Measurements from ENCODE around the gene SMAP1.

The SMAP1 gene

DNA sequence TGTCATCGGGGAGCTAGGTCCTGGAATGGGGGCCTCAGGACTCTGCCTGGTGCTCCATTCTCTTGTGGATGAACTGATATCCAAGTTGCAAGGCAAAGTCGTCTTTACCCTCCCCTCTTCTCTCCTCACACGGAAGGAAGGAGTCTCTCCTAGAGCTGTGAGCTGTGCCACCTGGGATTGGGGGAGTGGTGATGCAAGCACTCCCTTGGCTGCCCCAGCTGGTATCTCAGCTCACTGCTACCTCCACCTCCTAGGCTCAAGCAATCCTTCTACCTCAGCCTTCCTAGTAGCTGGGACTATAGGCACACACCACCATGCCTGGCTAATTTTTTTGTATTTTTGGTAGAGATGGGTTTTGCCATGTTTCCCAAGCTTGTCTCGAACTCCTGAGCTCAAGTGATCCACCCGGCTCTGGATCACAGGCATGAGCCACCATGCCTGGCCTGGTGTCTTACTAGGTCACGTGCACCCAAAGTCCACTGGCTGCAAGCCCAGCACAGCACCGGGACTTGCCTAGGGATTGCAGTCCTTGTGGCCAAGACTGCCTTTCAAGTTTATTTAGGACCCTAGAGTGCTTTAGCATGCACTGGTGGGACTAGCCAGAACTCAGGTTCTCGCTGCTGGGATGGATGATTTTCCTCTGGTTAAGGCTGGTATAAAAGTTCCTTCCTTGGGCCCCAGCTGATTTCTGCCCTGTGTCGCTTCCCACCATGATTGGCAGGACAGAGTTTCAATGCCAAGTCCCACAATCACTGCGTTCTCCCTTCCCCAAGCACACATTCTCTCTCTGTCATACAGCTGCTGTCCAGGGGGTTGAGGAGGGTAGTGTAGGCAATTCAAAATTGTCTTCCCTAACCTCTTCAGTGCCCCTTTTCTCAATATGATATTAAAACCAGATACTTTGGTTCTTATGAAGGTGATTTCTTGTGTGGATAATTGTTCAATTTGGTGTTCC, 33.5 kb downstream of the SMAP1 start:
- H3K4me3 ChIP-seq (ENCODE audit: insufficient read length, low read depth): no peak overlapping the region
- H3K9ac ChIP-seq (ENCODE audit: insufficient read length, low read depth): no peak overlapping the region
- no peak for TF ChIP-seq YY1 (IDR thresholded peaks at IDR 0.05; ENCODE audit: insufficient read depth, insufficient read length)
- no peak for TF ChIP-seq SUZ12 (IDR thresholded peaks at IDR 0.05; ENCODE audit: extremely low read depth, insufficient read depth, insufficient read length)
- no peak for TF ChIP-seq ZNF274 (IDR thresholded peaks at IDR 0.05; ENCODE audit: low read depth, low read length)
- H3K9me3 ChIP-seq (ENCODE audit: insufficient read depth, low read length): no peaks in the 10 kb centered on the region
- no peaks in the 10 kb centered on the region for H3K27me3 ChIP-seq (ENCODE audit: insufficient read depth, insufficient read length)
- DNase-seq (ENCODE audit: low read depth, low spot score): no peak
- H3K36me3 ChIP-seq (ENCODE audit: insufficient read depth, insufficient read length, low read length): no peaks in the 10 kb centered on the region
- H3K4me1 ChIP-seq (ENCODE audit: insufficient read depth, insufficient read length): no peaks in the 10 kb centered on the region

DNA sequence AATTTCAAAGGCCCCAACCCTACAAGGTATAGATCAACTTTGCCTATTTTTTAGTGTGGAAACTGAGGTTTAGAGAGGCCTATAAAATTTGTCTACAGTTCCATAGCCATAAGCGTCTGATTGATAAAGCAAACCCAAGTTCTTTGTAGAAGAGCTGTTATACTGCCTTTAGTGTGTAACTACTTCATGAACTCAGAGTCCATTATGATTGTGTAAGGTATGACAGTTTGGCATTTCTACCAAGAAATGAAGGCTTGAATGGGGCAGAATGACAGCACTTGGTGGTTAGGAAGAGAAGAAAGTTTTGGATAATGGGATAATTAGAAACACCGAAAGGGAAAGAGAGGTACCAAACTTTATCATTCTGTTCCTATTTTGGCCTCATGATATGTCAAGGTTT, 38.1 kb downstream of the SMAP1 start:
- TF ChIP-seq YY1 (IDR thresholded peaks at IDR 0.05; ENCODE audit: insufficient read depth, insufficient read length) (no peak), ZNF274 (IDR thresholded peaks at IDR 0.05; ENCODE audit: low read depth, low read length) (no peak), SUZ12 (IDR thresholded peaks at IDR 0.05; ENCODE audit: extremely low read depth, insufficient read depth, insufficient read length) (no peak)
- no peak overlapping the region for H3K9ac ChIP-seq (ENCODE audit: insufficient read length, low read depth)
- H3K27me3 ChIP-seq (ENCODE audit: insufficient read depth, insufficient read length): no peaks in the 10 kb centered on the region
- no peak overlapping the region for H3K4me3 ChIP-seq (ENCODE audit: insufficient read length, low read depth)
- no peaks in the 10 kb centered on the region for H3K36me3 ChIP-seq (ENCODE audit: insufficient read depth, insufficient read length, low read length)
- no peaks in the 10 kb centered on the region for H3K9me3 ChIP-seq (ENCODE audit: insufficient read depth, low read length)
- DNase-seq (ENCODE audit: low read depth, low spot score): no peak
- no peaks in the 10 kb centered on the region for H3K4me1 ChIP-seq (ENCODE audit: insufficient read depth, insufficient read length)

DNA sequence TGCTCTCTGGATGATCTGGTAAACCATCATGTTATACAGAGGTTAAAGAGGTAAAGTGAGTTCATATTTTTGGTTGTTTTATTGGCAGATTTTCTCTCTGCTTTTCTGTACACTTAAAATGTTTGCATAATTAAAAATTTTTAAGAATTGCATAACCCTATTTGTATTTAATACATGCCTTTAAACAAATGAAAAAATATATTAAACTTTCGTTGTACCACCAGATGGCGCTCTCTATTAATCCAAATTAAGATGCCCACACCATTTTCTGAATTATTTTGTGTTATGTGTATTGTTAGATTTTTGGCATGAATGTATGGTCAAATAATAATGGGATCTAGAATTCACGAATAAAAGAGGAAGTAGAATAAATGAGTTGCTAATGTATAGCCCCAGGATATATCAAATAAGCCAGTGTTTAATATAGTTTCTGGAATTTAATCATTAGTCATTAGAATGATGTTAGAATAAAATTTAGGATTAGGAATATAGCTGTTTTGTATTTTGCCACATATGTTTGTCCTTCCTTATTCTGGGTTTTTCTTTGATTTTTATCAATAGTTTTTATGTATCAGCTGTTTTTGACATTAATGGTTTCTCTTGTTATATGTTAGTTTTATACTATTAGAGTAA, 38.9 kb downstream of the SMAP1 start:
- no peak for TF ChIP-seq ZNF274 (IDR thresholded peaks at IDR 0.05; ENCODE audit: low read depth, low read length)
- TF ChIP-seq SUZ12 (IDR thresholded peaks at IDR 0.05; ENCODE audit: extremely low read depth, insufficient read depth, insufficient read length): no peak
- TF ChIP-seq YY1 (IDR thresholded peaks at IDR 0.05; ENCODE audit: insufficient read depth, insufficient read length): no peak
- H3K4me1 ChIP-seq (ENCODE audit: insufficient read depth, insufficient read length): no peaks in the 10 kb centered on the region
- no peaks in the 10 kb centered on the region for H3K36me3 ChIP-seq (ENCODE audit: insufficient read depth, insufficient read length, low read length)

GRCh38 chr6:70707893-70708292, 40.2 kb downstream of the SMAP1 start:
- Histone ChIP-seq H3K36me3 (ENCODE audit: insufficient read depth, insufficient read length, low read length) (no peaks in the 10 kb centered on the region), H3K4me1 (ENCODE audit: insufficient read depth, insufficient read length) (no peaks in the 10 kb centered on the region), H3K4me3 (ENCODE audit: insufficient read length, low read depth) (no peak overlapping the region), H3K9me3 (ENCODE audit: insufficient read depth, low read length) (no peaks in the 10 kb centered on the region), H3K9ac (ENCODE audit: insufficient read length, low read depth) (no peak overlapping the region), H3K27me3 (ENCODE audit: insufficient read depth, insufficient read length) (no peaks in the 10 kb centered on the region)
- no peak for DNase-seq (ENCODE audit: low read depth, low spot score)
- no peak for TF ChIP-seq ZNF274 (IDR thresholded peaks at IDR 0.05; ENCODE audit: low read depth, low read length)
- no peak for TF ChIP-seq YY1 (IDR thresholded peaks at IDR 0.05; ENCODE audit: insufficient read depth, insufficient read length)
- TF ChIP-seq SUZ12 (IDR thresholded peaks at IDR 0.05; ENCODE audit: extremely low read depth, insufficient read depth, insufficient read length): no peak

More for the DNA sequence above, 38.9 kb downstream of the SMAP1 start:
- Histone ChIP-seq H3K9me3 (ENCODE audit: insufficient read depth, low read length) (no peaks in the 10 kb centered on the region), H3K27me3 (ENCODE audit: insufficient read depth, insufficient read length) (no peaks in the 10 kb centered on the region), H3K9ac (ENCODE audit: insufficient read length, low read depth) (no peak overlapping the region), H3K4me3 (ENCODE audit: insufficient read length, low read depth) (no peak overlapping the region)
- no peak for DNase-seq (ENCODE audit: low read depth, low spot score)

GRCh38 chr6:70708448-70708847, 40.8 kb downstream of the SMAP1 start:
- no peak for TF ChIP-seq ZNF274 (IDR thresholded peaks at IDR 0.05; ENCODE audit: low read depth, low read length)
- H3K4me1 ChIP-seq (ENCODE audit: insufficient read depth, insufficient read length): no peaks in the 10 kb centered on the region

GRCh38 chr6:70709826-70710225, 42.1 kb downstream of the SMAP1 start:
- no peak for DNase-seq (ENCODE audit: low read depth, low spot score)
- no peak for TF ChIP-seq YY1 (IDR thresholded peaks at IDR 0.05; ENCODE audit: insufficient read depth, insufficient read length)
- no peak for TF ChIP-seq SUZ12 (IDR thresholded peaks at IDR 0.05; ENCODE audit: extremely low read depth, insufficient read depth, insufficient read length)
- TF ChIP-seq ZNF274 (IDR thresholded peaks at IDR 0.05; ENCODE audit: low read depth, low read length): no peak

More at GRCh38 chr6:70708448-70708847, 40.8 kb downstream of the SMAP1 start:
- Histone ChIP-seq H3K36me3 (ENCODE audit: insufficient read depth, insufficient read length, low read length) (no peaks in the 10 kb centered on the region), H3K9me3 (ENCODE audit: insufficient read depth, low read length) (no peaks in the 10 kb centered on the region), H3K27me3 (ENCODE audit: insufficient read depth, insufficient read length) (no peaks in the 10 kb centered on the region), H3K4me3 (ENCODE audit: insufficient read length, low read depth) (no peak overlapping the region), H3K9ac (ENCODE audit: insufficient read length, low read depth) (no peak overlapping the region)
- no peak for DNase-seq (ENCODE audit: low read depth, low spot score)

DNA sequence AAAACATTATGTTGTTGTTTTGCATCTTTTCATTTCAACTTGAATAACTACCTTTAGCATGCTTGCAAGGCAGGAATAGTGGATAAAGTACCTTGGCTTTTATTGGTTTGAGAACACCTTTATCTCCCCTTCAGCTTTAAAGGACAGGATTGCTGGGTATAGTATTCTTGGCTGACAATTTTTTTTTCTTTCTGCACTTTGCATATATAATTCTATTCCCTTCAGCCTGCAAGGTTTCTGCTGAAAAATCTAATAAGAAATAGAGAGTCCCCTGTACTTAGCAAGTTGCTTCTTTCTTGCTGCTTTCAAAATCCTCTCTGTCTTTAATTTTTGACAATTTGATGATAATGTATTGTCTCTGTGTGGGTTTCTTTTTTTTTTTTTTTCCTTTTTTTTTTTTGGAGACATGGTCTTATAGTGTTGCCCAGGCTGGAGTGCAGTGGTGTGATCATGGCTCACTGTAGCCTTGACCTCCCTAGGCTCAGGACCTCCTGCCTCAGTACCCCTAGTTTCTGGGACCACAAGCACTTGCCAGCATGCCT, 47.1 kb downstream of the SMAP1 start:
- Histone ChIP-seq H3K9me3 (ENCODE audit: insufficient read depth, low read length) (peaks cover 11% of the 10 kb centered on the region), H3K4me1 (ENCODE audit: insufficient read depth, insufficient read length) (no peaks in the 10 kb centered on the region), H3K4me3 (ENCODE audit: insufficient read length, low read depth) (no peak overlapping the region), H3K27me3 (ENCODE audit: insufficient read depth, insufficient read length) (no peaks in the 10 kb centered on the region), H3K9ac (ENCODE audit: insufficient read length, low read depth) (no peak overlapping the region), H3K36me3 (ENCODE audit: insufficient read depth, insufficient read length, low read length) (no peaks in the 10 kb centered on the region)
- DNase-seq (ENCODE audit: low read depth, low spot score): no peak
- TF ChIP-seq ZNF274 (IDR thresholded peaks at IDR 0.05; ENCODE audit: low read depth, low read length) (no peak), SUZ12 (IDR thresholded peaks at IDR 0.05; ENCODE audit: extremely low read depth, insufficient read depth, insufficient read length) (no peak), YY1 (IDR thresholded peaks at IDR 0.05; ENCODE audit: insufficient read depth, insufficient read length) (no peak)

More at GRCh38 chr6:70709826-70710225, 42.1 kb downstream of the SMAP1 start:
- peaks cover 6% of the 10 kb centered on the region for H3K9me3 ChIP-seq (ENCODE audit: insufficient read depth, low read length)
- H3K36me3 ChIP-seq (ENCODE audit: insufficient read depth, insufficient read length, low read length): no peaks in the 10 kb centered on the region
- no peaks in the 10 kb centered on the region for H3K27me3 ChIP-seq (ENCODE audit: insufficient read depth, insufficient read length)
- H3K4me1 ChIP-seq (ENCODE audit: insufficient read depth, insufficient read length): no peaks in the 10 kb centered on the region
- no peak overlapping the region for H3K4me3 ChIP-seq (ENCODE audit: insufficient read length, low read depth)
- no peak overlapping the region for H3K9ac ChIP-seq (ENCODE audit: insufficient read length, low read depth)
